ENCODE measurements around the gene HPGDS. TPM values are rescaled to one million over a fixed set of nuclear protein-coding genes. Genes with fewer than 3 reads are reported as not detected.

Gene HPGDS
- total RNA-seq = not detected in 2 replicates

GRCh38 chr4:94342694-94343093 lies at the start of gene HPGDS:
TSS of gene HPGDS (minus strand) at chr4:94342836. CDS start at chr4:94334629, 8,207 bp downstream.

Other genes starting within 250 kb of the HPGDS start
- gene SMARCAD1, start 135.0 kb downstream of the HPGDS start, total RNA-seq = 19.9 and 25.6 TPM in 2 replicates
- gene PDLIM5, start 109.1 kb upstream of the HPGDS start, total RNA-seq = 98.5 and 110 TPM in 2 replicates